ENCODE data around the gene MAP6. TPM values are rescaled to one million over a fixed set of nuclear protein-coding genes. Genes with fewer than 3 reads are reported as not detected.
A peak's percentile ranks its signal among the peaks of the same experiment; 100 is the strongest.

Gene MAP6
- total RNA-seq, 6 experiments from 2014 or later = 0.26 to 0.86 (median 0.58) TPM

GRCh38 chr11:75576499-75576918 lies 92.3 kb downstream of the MAP6 start:
- WGBS (ENCODE audit: insufficient coverage, low coverage, low lambda C conversion rate, missing lambda C conversion rate) = 23% methylated on average over 8 of the region's 8 CpGs
- H3K4me3 ChIP-seq = no peak overlapping the region
- DNase-seq = peak in 1 of 3 donors; percentile 68

GRCh38 chr11:75576017-75576416 lies 92.8 kb downstream of the MAP6 start:
- Histone ChIP-seq H3K27me3 (no peaks in the 10 kb centered on the region), H3K36me3 (peaks cover 0 to 22% (median 10%) of the 10 kb centered on the region in 4 donors), H3K4me1 (peaks cover 0 to 2% (median 0%) of the 10 kb centered on the region in 4 donors), H3K27ac (no peak overlapping the region), H3K9me3 (no peaks in the 10 kb centered on the region), H3K4me3 (no peak overlapping the region)
- no peak for DNase-seq
- intact Hi-C loops (cut with DNase I) = no loop called here
- WGBS (ENCODE audit: insufficient coverage, low coverage, low lambda C conversion rate, missing lambda C conversion rate) = 64% methylated on average over 2 of the region's 6 CpGs
- no peak for TF ChIP-seq CTCF (IDR thresholded peaks at IDR 0.05)
- TF ChIP-seq POLR2A (IDR thresholded peaks at IDR 0.05) = no peak
- no peak for ATAC-seq

More at GRCh38 chr11:75576499-75576918, 92.3 kb downstream of the MAP6 start:
- peak; percentile 36 to 60 (median 54) for ATAC-seq
- no peak for TF ChIP-seq CTCF (IDR thresholded peaks at IDR 0.05)
- TF ChIP-seq POLR2A (IDR thresholded peaks at IDR 0.05) = no peak
- H3K9me3 ChIP-seq = no peaks in the 10 kb centered on the region
- intact Hi-C loops (cut with DNase I) = no loop called here
- peaks cover 0 to 17% (median 8%) of the 10 kb centered on the region in 4 donors for H3K36me3 ChIP-seq
- no peaks in the 10 kb centered on the region for H3K27me3 ChIP-seq
- no peak overlapping the region for H3K27ac ChIP-seq
- peaks cover 0 to 2% (median 0%) of the 10 kb centered on the region in 4 donors for H3K4me1 ChIP-seq

- Histone ChIP-seq H3K27me3 (no peaks in the 10 kb centered on the region), H3K4me1 (peaks cover 0 to under 1% (median 0%) of the 10 kb centered on the region in 4 donors), H3K36me3 (peaks cover 0 to 33% (median 17%) of the 10 kb centered on the region in 4 donors), H3K9me3 (no peaks in the 10 kb centered on the region), H3K4me3 (no peak overlapping the region), H3K27ac (no peak overlapping the region)
- peak in 1 of 3 donors; percentile 49 for DNase-seq
- intact Hi-C loops (cut with DNase I) = no loop called here
- WGBS (ENCODE audit: insufficient coverage, low coverage, low lambda C conversion rate, missing lambda C conversion rate) = 39% methylated on average over 4 of the region's 12 CpGs
- peak in 2 of 4 donors; percentile 7 to 13 for ATAC-seq
- TF ChIP-seq POLR2A (IDR thresholded peaks at IDR 0.05) (no peak), CTCF (IDR thresholded peaks at IDR 0.05) (no peak)
Measured at GRCh38 chr11:75574698-75575602, 93.9 kb downstream of the MAP6 start.

GRCh38 chr11:75572744-75573143 lies 96.1 kb downstream of the MAP6 start:
- Histone ChIP-seq H3K27me3 (no peaks in the 10 kb centered on the region), H3K9me3 (no peaks in the 10 kb centered on the region), H3K36me3 (peaks cover 7 to 55% (median 29%) of the 10 kb centered on the region in 4 donors), H3K4me3 (no peak overlapping the region), H3K27ac (no peak overlapping the region), H3K4me1 (no peaks in the 10 kb centered on the region)
- intact Hi-C loops (cut with DNase I) = no loop called here
- WGBS (ENCODE audit: insufficient coverage, low coverage, low lambda C conversion rate, missing lambda C conversion rate) = 59% methylated on average over 7 of the region's 8 CpGs
- TF ChIP-seq POLR2A (IDR thresholded peaks at IDR 0.05) (no peak), CTCF (IDR thresholded peaks at IDR 0.05) (no peak)
- ATAC-seq (no peak), DNase-seq (no peak)

All from right lobe of liver (tissue), 6 donors.